Testis (tissue), 5 donors: ENCODE data around the gene MTTP. TPM values are rescaled to one million over a fixed set of nuclear protein-coding genes. Genes with fewer than 3 reads are reported as not detected.
"Not testable (repeated sequence)": the region's sequence is repeated elsewhere in the genome, so short reads cannot be mapped to it uniquely, and the experiment has no call there.

ENCODE experiments used
- DNase-seq: peaks from one replicate; pipeline ENCODE4 v3.0.0-alpha.2; 2019
- H3K27ac ChIP-seq, 2 donors: fragments of 200-600 bp; sonication (generic); one replicate each; pipeline ENCODE4 v1.5.1; 2019
- H3K27me3 ChIP-seq: fragments of 200-600 bp; sonication (generic); one replicate; pipeline ENCODE4 v1.5.1; 2019
- H3K36me3 ChIP-seq: fragments of 200-600 bp; sonication (generic); one replicate; pipeline ENCODE4 v1.5.1; 2017; ENCODE audit warnings: low read depth; ENCODE audit errors: missing control alignments
- H3K4me1 ChIP-seq: fragments of 200-600 bp; sonication (generic); one replicate; pipeline ENCODE4 v1.5.1; 2019
- H3K4me3 ChIP-seq, 2 donors: fragments of 200-600 bp; sonication (generic); one replicate each; pipeline ENCODE4 v1.5.1; 2017 to 2019
- H3K9me3 ChIP-seq: fragments of 200-600 bp; sonication (generic); one replicate; pipeline ENCODE4 v1.5.1; 2017
- CTCF ChIP-seq, 3 experiments: fragments of 450-650 bp in 2 of 3; fragments of 200-600 bp in 1 of 3; sonication (generic) in 1 of 3; IDR thresholded peaks; one replicate each; pipeline ENCODE4 v1.5.1; 2016 to 2019; ENCODE audit warnings: antibody characterized with exemption in 3 of 3, mild to moderate bottlenecking in 2 of 3, moderate library complexity in 1 of 3
- POLR2A ChIP-seq: fragments of 450-650 bp; IDR thresholded peaks from one replicate; pipeline ENCODE4 v1.6.1; 2017; ENCODE audit warnings: antibody characterized with exemption, mild to moderate bottlenecking, moderate library complexity
- WGBS, 2 donors: methylation state at CpG; one replicate each; pipeline ENCODE4 v1.1.5; 2018; 5-methylcytosine and 5-hydroxymethylcytosine counted together
- intact Hi-C: fragments of 100-400 bp; cut with DNase I; formaldehyde crosslinking; loops from one replicate; pipeline ENCODE4 v1.15.1; 2023; ENCODE audit warnings: low total_unique reads
- long read RNA-seq, 2 donors: transcript quantifications; one replicate each; lab custom pipeline, GENCODE V29; 2026
- polyA plus RNA-seq: library from polyadenylated mRNA; stranded (reverse); fragments of 350-450 nt; fragmentation: Illumina TruSeq; extraction: RNeasy Lipid Tissue Mini Kit (QIAGEN cat#74804); gene quantifications from one replicate; pipeline ENCODE4 v1.2.3, GENCODE V29; 2014; ENCODE audit warnings: low read depth, low replicate concordance; ENCODE audit not compliant: insufficient read depth
- total RNA-seq, 2 donors: library from RNA; depleted of rRNA; stranded (reverse); fragments of >200 nt; gene quantifications; one replicate each; pipeline ENCODE4 v1.2.3, GENCODE V29; 2016

The MTTP gene
- total RNA-seq: 10 to 100 TPM in 1 of 2 donors, 1 to 10 TPM in 1; 6.8 to 15.4 TPM
- 26.0 TPM for polyA plus RNA-seq
- long read RNA-seq, donor 1: 0 reads
- long read RNA-seq, donor 2: 0 reads

DNA sequence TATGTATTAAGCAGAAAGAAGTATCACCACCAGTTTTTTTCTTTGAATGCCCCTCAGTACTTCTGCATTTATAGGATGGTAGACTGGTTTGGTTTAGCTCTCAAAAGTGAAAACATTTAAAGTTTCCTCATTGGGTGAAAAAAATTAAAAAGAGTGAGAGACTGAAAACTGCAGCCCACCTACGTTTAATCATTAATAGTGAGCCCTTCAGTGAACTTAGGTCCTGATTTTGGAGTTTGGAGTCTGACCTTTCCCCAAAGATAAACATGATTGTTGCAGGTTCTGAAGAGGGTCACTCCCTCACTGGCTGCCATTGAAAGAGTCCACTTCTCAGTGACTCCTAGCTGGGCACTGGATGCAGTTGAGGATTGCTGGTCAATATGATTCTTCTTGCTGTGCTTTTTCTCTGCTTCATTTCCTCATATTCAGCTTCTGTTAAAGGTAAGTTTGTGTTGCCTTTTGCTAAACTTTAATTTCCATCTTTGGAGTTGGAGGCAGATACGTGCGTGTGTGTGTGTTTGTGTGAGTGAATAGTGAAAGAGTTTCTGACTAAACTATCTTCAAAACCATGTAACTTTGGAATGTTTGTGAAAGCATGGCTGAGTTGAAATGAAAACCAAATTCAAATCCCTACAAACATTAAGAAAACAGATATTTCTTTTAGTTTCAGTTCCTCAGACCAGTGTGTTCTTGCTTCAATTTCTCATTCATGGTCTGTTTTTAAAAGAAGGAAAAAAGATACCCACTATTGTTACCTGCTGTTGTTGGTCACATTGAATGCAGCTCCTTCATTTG, at the start of gene MTTP:
MTTP (plus strand) TSS at position 295 of the 795 bp plus-strand sequence; CDS start at position 381, 86 bp downstream.
- 85 to 91% methylated on average over 3 of the region's 3 CpGs for WGBS, 2 donors
- H3K27ac ChIP-seq: no peak within 1 kb of the TSS
- no peaks in the 10 kb centered on the region for H3K9me3 ChIP-seq
- H3K36me3 ChIP-seq: no peaks in the 10 kb centered on the region
- TF ChIP-seq CTCF (IDR thresholded peaks at IDR 0.05) (no peak), POLR2A (no peak)
- no peak for DNase-seq
- no peaks in the 10 kb centered on the region for H3K4me1 ChIP-seq
- intact Hi-C loops: no loop called here
- no peaks in the 10 kb centered on the region for H3K27me3 ChIP-seq
- no peak within 1 kb of the TSS for H3K4me3 ChIP-seq

- H3K4me3 ChIP-seq: no peak overlapping the region
- no peak overlapping the region for H3K27ac ChIP-seq
- no peak for TF ChIP-seq POLR2A
- TF ChIP-seq CTCF (IDR thresholded peaks at IDR 0.05): no peak
- no peaks in the 10 kb centered on the region for H3K4me1 ChIP-seq
- H3K9me3 ChIP-seq: no peaks in the 10 kb centered on the region
- intact Hi-C loops: no loop called here
- no peaks in the 10 kb centered on the region for H3K27me3 ChIP-seq
- DNase-seq: no peak
- no peaks in the 10 kb centered on the region for H3K36me3 ChIP-seq
These were observed 45.4 kb upstream of the MTTP start for GRCh38 chr4:99529228-99529627.

DNA sequence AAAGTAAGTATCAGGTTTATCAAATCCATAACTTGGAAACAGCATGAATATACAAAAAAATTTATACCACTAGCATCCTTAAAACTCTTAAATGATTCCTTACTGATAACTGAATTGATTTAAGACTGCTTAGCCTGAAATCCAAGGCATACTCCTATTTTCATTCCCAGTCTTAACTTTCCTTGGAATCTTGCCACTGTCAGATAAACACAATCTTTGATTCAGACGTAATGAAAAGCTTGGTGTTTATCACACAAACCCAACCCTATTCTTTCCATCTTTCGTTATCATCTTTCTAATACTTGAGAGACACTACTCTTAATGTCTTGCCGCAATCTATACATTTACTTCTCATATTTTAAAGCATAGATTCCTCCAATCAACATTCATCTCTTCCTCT, 44.7 kb upstream of the MTTP start:
- H3K27ac ChIP-seq: no peak overlapping the region
- no peaks in the 10 kb centered on the region for H3K9me3 ChIP-seq
- TF ChIP-seq CTCF (IDR thresholded peaks at IDR 0.05) (no peak), POLR2A (no peak)
- DNase-seq: no peak
- WGBS, 2 donors: 69 to 71% methylated on average over 3 of the region's 3 CpGs
- no peaks in the 10 kb centered on the region for H3K4me1 ChIP-seq
- no peaks in the 10 kb centered on the region for H3K27me3 ChIP-seq
- no peaks in the 10 kb centered on the region for H3K36me3 ChIP-seq
- H3K4me3 ChIP-seq: no peak overlapping the region
- intact Hi-C loops: no loop called here

GRCh38 chr4:99534699-99535098, 39.9 kb upstream of the MTTP start:
- H3K9me3 ChIP-seq, intact Hi-C loops, H3K27me3 ChIP-seq, H3K27ac ChIP-seq, H3K4me3 ChIP-seq, H3K36me3 ChIP-seq, H3K4me1 ChIP-seq, DNase-seq: not testable (repeated sequence)
- whole genome bisulfite sequencing, 2 donors: 76 to 85% methylated on average over 3 of the region's 3 CpGs

- DNase-seq: no peak
- TF ChIP-seq POLR2A: no peak
- no peak for TF ChIP-seq CTCF (IDR thresholded peaks at IDR 0.05)
- intact Hi-C loops: no loop called here
These were observed 38.4 kb upstream of the MTTP start for GRCh38 chr4:99536271-99536670.

More at GRCh38 chr4:99536271-99536670, 38.4 kb upstream of the MTTP start:
- no peaks in the 10 kb centered on the region for H3K4me1 ChIP-seq
- 50 to 61% methylated on average over 1 to 2 of the region's 2 CpGs for WGBS, 2 donors
- no peak overlapping the region for H3K4me3 ChIP-seq
- no peak overlapping the region for H3K27ac ChIP-seq
- H3K27me3 ChIP-seq: no peaks in the 10 kb centered on the region
- no peaks in the 10 kb centered on the region for H3K36me3 ChIP-seq
- no peaks in the 10 kb centered on the region for H3K9me3 ChIP-seq
